Esophagus squamous epithelium (tissue), 4 donors: Measurements from ENCODE around the gene STEAP1.
"Not testable (repeated sequence)": the region's sequence is repeated elsewhere in the genome, so short reads cannot be mapped to it uniquely, and the experiment has no call there.

ENCODE experiments used
- POLR2A ChIP-seq, 4 donors: fragments of 450-650 bp; IDR thresholded peaks; one replicate each; pipeline ENCODE4 v1.6.1; 2017; ENCODE audit warnings: antibody characterized with exemption in 4 of 4, mild to moderate bottlenecking in 4 of 4, moderate library complexity in 3 of 4
- TF ChIP-seq, protein P1 (sequence below), 6 experiments: fragments of 450-650 bp in 4 of 6; fragments of 200-600 bp in 2 of 6; sonication (generic) in 2 of 6; IDR thresholded peaks; one replicate each; pipeline ENCODE4 v1.5.1; 2016 to 2019; ENCODE audit warnings: antibody characterized with exemption in 6 of 6, mild to moderate bottlenecking in 4 of 6, moderate library complexity in 4 of 6

DNA sequence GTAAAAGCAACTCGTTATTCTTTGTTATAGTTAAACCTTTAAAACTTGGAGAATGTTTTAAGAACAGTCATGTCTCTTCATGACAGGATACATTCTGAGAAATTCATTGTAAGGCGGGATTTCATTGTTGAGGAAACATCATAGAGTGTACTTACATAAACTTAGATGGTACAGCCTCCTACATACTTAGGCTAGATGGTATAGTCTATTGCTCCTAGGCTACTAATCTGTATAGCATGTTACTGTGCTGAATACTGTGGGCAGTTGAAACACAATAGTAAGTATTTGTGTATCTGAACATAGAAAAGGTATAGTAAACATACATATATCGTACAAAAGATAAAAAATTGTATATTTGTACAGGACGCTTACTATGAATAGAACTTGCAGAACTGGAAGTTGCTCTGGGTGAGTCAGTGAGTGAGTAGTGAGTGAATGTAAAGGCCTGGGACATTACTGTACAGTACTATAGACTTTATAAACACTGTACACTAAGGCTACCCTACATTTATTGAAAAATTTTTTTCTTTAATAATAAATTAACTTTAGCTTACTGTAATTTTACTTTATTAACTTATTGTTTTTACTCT is 3.6 kb downstream of the STEAP1 start:
- TF ChIP-seq, protein P1, sequence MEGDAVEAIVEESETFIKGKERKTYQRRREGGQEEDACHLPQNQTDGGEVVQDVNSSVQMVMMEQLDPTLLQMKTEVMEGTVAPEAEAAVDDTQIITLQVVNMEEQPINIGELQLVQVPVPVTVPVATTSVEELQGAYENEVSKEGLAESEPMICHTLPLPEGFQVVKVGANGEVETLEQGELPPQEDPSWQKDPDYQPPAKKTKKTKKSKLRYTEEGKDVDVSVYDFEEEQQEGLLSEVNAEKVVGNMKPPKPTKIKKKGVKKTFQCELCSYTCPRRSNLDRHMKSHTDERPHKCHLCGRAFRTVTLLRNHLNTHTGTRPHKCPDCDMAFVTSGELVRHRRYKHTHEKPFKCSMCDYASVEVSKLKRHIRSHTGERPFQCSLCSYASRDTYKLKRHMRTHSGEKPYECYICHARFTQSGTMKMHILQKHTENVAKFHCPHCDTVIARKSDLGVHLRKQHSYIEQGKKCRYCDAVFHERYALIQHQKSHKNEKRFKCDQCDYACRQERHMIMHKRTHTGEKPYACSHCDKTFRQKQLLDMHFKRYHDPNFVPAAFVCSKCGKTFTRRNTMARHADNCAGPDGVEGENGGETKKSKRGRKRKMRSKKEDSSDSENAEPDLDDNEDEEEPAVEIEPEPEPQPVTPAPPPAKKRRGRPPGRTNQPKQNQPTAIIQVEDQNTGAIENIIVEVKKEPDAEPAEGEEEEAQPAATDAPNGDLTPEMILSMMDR (IDR thresholded peaks at IDR 0.05): not testable (repeated sequence)
- TF ChIP-seq POLR2A (IDR thresholded peaks at IDR 0.05): not testable (repeated sequence)
